ENCODE results near the gene MSI2. TPM values are rescaled to one million over a fixed set of nuclear protein-coding genes. Genes with fewer than 3 reads are reported as not detected.

The MSI2 gene
- total and polyA plus RNA-seq, 2 donors (not counting 3 experiments of a cell fraction or from before 2014, with no cell fraction given): 20.9 to 59.3 TPM

- no peak overlapping the region for H3K27ac ChIP-seq (ENCODE audit: insufficient read depth, low read depth, low read length)
- no peak overlapping the region for H3K9ac ChIP-seq (replicated peaks; ENCODE audit: extremely low read depth, insufficient read depth, low read length)
- H3K4me2 ChIP-seq (ENCODE audit: insufficient read depth, low read length): no peak overlapping the region
- FAIRE-seq (no peak), DNase-seq (ENCODE audit: low read depth, low spot score) (no peak)
- H2AFZ ChIP-seq (ENCODE audit: low read depth, low read length): no peak overlapping the region
- TF ChIP-seq POLR2AphosphoS5 (IDR thresholded peaks at IDR 0.05; ENCODE audit: insufficient read depth, low read depth, low read length): no peak
- TF ChIP-seq EZH2 (IDR thresholded peaks at IDR 0.05; ENCODE audit: borderline replicate concordance, low read depth, low read length, severe bottlenecking): no peak
- TF ChIP-seq CTCF (IDR thresholded peaks at IDR 0.05; ENCODE audit: extremely low read depth in 1 of 2, insufficient read depth in 1 of 2, low read depth in 1 of 2, low read length in 2 of 2): no peak
- TF ChIP-seq GATA2 (IDR thresholded peaks at IDR 0.05; ENCODE audit: insufficient read depth, insufficient read length, low read depth, low read length): no peak
- TF ChIP-seq POLR2A (IDR thresholded peaks at IDR 0.05; ENCODE audit: low read depth, low read length): no peak
- TF ChIP-seq MYC (IDR thresholded peaks at IDR 0.05; ENCODE audit: low read depth, low read length): no peak
- TF ChIP-seq FOS (IDR thresholded peaks at IDR 0.05; ENCODE audit: borderline replicate concordance, insufficient read depth, low read length): no peak
- TF ChIP-seq JUN (IDR thresholded peaks at IDR 0.05; ENCODE audit: borderline replicate concordance, insufficient read depth, insufficient read length, low read depth): no peak
- TF ChIP-seq, protein P1, sequence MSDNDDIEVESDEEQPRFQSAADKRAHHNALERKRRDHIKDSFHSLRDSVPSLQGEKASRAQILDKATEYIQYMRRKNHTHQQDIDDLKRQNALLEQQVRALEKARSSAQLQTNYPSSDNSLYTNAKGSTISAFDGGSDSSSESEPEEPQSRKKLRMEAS (IDR thresholded peaks at IDR 0.05; ENCODE audit: insufficient read depth, insufficient read length): no peak
- no TSS peak for BruUV-seq (replicated peaks)
- no peaks in the 10 kb centered on the region for H4K20me1 ChIP-seq (replicated peaks; ENCODE audit: control insufficient read depth, extremely low read depth, insufficient read depth, low read length)
- H3K27me3 ChIP-seq (ENCODE audit: control insufficient read depth in 2 of 2, insufficient read depth in 2 of 2, low read length in 2 of 2): no peaks in the 10 kb centered on the region
- ChIA-PET CTCF (interaction anchor here (0.6 to 1.1 kb wide), 2 partner anchors 36 to 49 kb away, joined by 3 to 5 read pairs; no protein-coding TSS in a partner anchor), POLR2A (no interaction called here)
- peaks cover 22% of the 10 kb centered on the region for H3K4me1 ChIP-seq (ENCODE audit: control insufficient read depth, extremely low read depth, insufficient read depth, low read length)
- dilution Hi-C loops (cut with MboI; ENCODE audit: extremely low pct_ligation_motif_present, low sequenced_read_pairs) (no loop called here), intact Hi-C loops (cut with micrococcal nuclease) (no loop called here)
- no peak overlapping the region for H3K4me3 ChIP-seq (replicated peaks in 1 of 3; ENCODE audit: insufficient read depth in 1 of 3, low read depth in 1 of 3, low read length in 3 of 3)
- H3K79me2 ChIP-seq (ENCODE audit: control insufficient read depth, insufficient read depth, low read length): no peaks in the 10 kb centered on the region
- H3K36me3 ChIP-seq (ENCODE audit: control insufficient read depth in 2 of 2, extremely low read depth in 1 of 2, insufficient read depth in 2 of 2, low read length in 2 of 2): no peaks in the 10 kb centered on the region
- no peaks in the 10 kb centered on the region for H3K9me3 ChIP-seq (replicated peaks; ENCODE audit: control insufficient read depth, insufficient read depth, low read length)
- no peaks in the 10 kb centered on the region for H3K9me1 ChIP-seq (replicated peaks; ENCODE audit: control insufficient read depth, extremely low read depth, insufficient read depth, low read length)
Observed at GRCh38 chr17:57292091-57292490, 35.8 kb downstream of the MSI2 start.

All from endothelial cell of umbilical vein (primary cell).